Brain pericyte (primary cell): ENCODE results near the gene CHPF.

Source experiments
- DNase-seq: peaks from one replicate; pipeline ENCODE4 v3.0.0-alpha.2; 2012; ENCODE audit warnings: low read depth, low spot score

CHPF gene

GRCh38 chr2:219531639-219532377 is 11.8 kb downstream of the CHPF start:
- no peak for DNase-seq

- peak; percentile 48 for DNase-seq
Observed at GRCh38 chr2:219530048-219530963, 13.3 kb downstream of the CHPF start.

- DNase-seq: no peak
Observed at GRCh38 chr2:219527472-219527871, 16.1 kb downstream of the CHPF start.

GRCh38 chr2:219527076-219527394 is 16.6 kb downstream of the CHPF start:
- DNase-seq: no peak

- no peak for DNase-seq
Observed at GRCh38 chr2:219526320-219527075, 17.1 kb downstream of the CHPF start.

- no peak for DNase-seq
Observed at GRCh38 chr2:219525533-219526232, 17.9 kb downstream of the CHPF start.

GRCh38 chr2:219524817-219525216 is 18.8 kb downstream of the CHPF start:
- no peak for DNase-seq

GRCh38 chr2:219523031-219523671 is 20.5 kb downstream of the CHPF start:
- no peak for DNase-seq

GRCh38 chr2:219522111-219523030 is 21.2 kb downstream of the CHPF start:
- no peak for DNase-seq

GRCh38 chr2:219521066-219521880 is 22.3 kb downstream of the CHPF start:
- no peak for DNase-seq

- DNase-seq: no peak
Observed at GRCh38 chr2:219520079-219520478, 23.5 kb downstream of the CHPF start.

GRCh38 chr2:219519526-219519916 is 24.1 kb downstream of the CHPF start:
- DNase-seq: no peak

GRCh38 chr2:219517954-219518778 is 25.4 kb downstream of the CHPF start:
- no peak for DNase-seq

GRCh38 chr2:219516888-219517287 is 26.7 kb downstream of the CHPF start:
- DNase-seq: no peak

- DNase-seq: no peak
Observed at GRCh38 chr2:219515874-219516629, 27.6 kb downstream of the CHPF start.

- DNase-seq: no peak
Observed at GRCh38 chr2:219514836-219515235, 28.8 kb downstream of the CHPF start.

GRCh38 chr2:219514196-219514761 is 29.3 kb downstream of the CHPF start, which contains the start of gene ASIC4:
Gene ASIC4 (plus strand): TSS chr2:219514482. CDS start chr2:219514725, 243 bp downstream.
- DNase-seq: no peak
